Stomach (tissue), 4 donors: ENCODE data around the gene EXT2.

Experiments used
- CTCF ChIP-seq, 7 experiments: fragments of 450-650 bp in 4 of 7; fragments of 200-600 bp in 3 of 7; sonication (generic) in 3 of 7; IDR thresholded peaks; one replicate each; pipeline ENCODE4 v1.5.1; 2016 to 2019; ENCODE audit warnings: antibody characterized with exemption in 7 of 7, control low read depth in 2 of 7, mild to moderate bottlenecking in 1 of 7
- EP300 ChIP-seq: sonication (generic); formaldehyde crosslinking; IDR thresholded peaks from one replicate; pipeline ENCODE4 v1.6.1; 2017; ENCODE audit warnings: antibody characterized with exemption
- POLR2A ChIP-seq, 4 donors: fragments of 450-650 bp; IDR thresholded peaks; one replicate each; pipeline ENCODE4 v1.6.1; 2016; ENCODE audit warnings: antibody characterized with exemption in 4 of 4, control low read depth in 2 of 4, mild to moderate bottlenecking in 1 of 4, moderate library complexity in 1 of 4
- POLR2AphosphoS5 ChIP-seq, 3 donors: sonication (generic); formaldehyde crosslinking; IDR thresholded peaks; one replicate each; pipeline ENCODE4 v1.6.1; 2016; ENCODE audit warnings: antibody characterized with exemption in 3 of 3

GRCh38 chr11:44047931-44048431, 47.5 kb upstream of the EXT2 start, which contains the start of gene ACCSL:
- TF ChIP-seq POLR2A (IDR thresholded peaks at IDR 0.05) (no peak), CTCF (IDR thresholded peaks at IDR 0.05) (no peak), EP300 (no peak), POLR2AphosphoS5 (IDR thresholded peaks at IDR 0.05) (no peak)
